Measurements from ENCODE around the gene ZNF185. TPM values are rescaled to one million over a fixed set of nuclear protein-coding genes. Genes with fewer than 3 reads are reported as not detected.

The ZNF185 gene
- total RNA-seq, 4 donors from 2014 or later: 3.6 to 7.0 (median 5.8) TPM

DNA sequence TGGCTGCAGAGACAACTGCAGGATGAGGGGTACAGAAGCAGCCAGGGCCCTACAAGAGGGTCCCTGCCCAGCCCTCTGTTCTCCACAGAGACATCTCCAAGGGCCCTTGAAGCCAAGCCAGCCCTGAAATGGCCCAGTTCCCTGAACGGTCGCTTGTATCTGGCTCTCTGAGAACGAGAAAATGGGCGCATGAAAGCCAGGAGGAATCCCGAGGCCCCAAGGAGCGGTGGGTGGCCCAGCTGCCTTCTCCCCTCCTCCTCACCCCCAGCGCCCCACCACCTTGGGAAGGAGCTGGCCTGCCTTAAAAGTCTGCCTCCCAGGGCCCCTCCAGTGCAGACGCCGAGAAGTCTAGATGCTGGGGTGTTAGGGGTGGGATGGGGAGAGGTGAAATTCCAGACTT lies 5.7 kb downstream of the ZNF185 start:
- TF ChIP-seq, protein P1, sequence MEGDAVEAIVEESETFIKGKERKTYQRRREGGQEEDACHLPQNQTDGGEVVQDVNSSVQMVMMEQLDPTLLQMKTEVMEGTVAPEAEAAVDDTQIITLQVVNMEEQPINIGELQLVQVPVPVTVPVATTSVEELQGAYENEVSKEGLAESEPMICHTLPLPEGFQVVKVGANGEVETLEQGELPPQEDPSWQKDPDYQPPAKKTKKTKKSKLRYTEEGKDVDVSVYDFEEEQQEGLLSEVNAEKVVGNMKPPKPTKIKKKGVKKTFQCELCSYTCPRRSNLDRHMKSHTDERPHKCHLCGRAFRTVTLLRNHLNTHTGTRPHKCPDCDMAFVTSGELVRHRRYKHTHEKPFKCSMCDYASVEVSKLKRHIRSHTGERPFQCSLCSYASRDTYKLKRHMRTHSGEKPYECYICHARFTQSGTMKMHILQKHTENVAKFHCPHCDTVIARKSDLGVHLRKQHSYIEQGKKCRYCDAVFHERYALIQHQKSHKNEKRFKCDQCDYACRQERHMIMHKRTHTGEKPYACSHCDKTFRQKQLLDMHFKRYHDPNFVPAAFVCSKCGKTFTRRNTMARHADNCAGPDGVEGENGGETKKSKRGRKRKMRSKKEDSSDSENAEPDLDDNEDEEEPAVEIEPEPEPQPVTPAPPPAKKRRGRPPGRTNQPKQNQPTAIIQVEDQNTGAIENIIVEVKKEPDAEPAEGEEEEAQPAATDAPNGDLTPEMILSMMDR (IDR thresholded peaks at IDR 0.05; ENCODE audit: low read depth): no peak

DNA sequence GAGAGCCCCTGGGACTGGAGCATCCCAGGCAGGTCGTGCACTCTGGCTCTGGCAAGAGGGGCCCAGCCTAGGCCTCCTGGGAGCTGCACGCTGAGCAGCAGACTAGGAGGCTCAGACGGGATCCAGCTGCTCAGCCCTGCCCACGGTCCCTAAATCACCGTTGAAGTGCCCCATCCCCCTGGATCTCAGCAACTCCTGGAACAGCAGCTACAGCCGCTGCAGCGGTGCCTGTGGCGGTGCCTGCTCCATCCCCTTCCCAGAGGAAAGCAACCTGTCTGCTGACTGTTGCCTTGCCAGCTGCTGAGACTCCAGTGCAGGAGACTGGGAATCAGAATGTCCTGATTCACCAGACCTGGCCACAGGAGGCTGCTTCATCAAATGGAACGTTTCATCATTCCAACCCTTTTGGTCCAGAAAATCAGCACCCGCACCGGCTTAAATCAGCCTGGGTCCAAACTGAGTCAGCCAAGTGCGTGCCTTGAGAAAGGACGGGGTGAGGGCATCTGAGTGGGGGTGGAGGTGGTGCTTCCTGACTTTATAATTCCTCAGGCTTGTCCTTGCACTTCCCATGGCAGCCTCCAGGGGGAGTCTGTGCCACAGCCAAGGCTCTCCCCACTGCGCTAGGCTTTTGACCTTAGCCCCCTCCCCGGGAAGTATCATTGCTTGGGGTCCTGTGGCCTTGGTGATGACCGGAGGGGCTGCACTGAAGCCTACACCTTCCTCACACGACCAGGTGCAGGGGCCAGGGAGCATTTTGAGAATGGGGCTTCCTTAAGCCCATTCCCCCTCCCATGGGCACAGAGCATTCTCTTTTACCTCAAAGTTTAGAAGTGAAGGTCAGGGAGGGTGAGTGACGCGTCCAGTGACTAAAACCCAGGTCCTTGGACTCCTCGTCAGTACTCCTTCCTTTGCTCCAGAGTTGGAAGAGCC lies 6.5 kb downstream of the ZNF185 start:
- TF ChIP-seq, protein P1 (IDR thresholded peaks at IDR 0.05; ENCODE audit: low read depth): no peak

DNA sequence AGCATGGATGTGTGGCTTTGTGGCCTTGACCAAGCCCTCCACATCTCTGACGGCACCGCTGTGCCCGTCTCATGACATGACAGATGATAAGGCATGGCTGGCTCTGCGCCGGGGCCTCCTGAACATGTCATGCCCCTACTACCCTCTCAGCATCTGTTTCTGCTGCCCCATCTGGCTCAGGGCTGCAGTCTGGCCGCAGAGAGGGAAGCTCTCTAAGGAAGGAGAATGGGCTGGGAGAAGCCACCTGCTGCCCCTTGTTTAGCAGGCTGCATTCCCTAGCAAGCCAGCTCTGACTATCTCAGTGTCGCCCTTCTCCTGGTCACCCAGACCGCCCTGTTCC lies 7.2 kb downstream of the ZNF185 start:
- TF ChIP-seq, protein P1 (IDR thresholded peaks at IDR 0.05; ENCODE audit: low read depth): no peak

DNA sequence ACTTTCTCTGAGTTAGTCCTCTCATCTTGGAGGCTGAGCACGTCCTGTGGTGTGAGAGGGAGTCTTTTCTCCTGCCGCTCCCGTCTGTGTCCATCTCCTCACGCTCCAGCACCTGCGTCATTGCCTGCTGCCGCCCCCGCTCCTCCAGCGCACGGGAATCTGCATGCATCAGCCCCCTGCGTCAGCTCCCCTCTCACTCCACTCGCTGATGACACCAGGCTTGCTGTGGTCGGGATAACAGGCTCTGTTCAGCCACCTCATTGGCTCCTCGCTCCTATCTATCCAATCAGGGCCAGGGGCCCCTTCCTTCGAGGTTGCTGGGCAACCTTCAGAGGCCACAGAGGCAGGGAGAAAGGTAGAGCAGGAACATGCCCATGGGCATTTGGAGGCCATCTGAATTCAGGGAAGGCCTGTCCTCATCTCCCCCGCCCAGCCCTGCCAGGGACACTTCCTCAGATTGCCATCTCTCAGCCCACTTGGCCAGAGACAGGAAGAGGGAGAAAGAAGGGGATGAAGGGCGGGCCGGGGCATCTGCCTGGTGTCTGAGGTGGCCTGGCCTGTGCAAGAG lies 9.3 kb downstream of the ZNF185 start:
- TF ChIP-seq, protein P1 (IDR thresholded peaks at IDR 0.05; ENCODE audit: low read depth): no peak

DNA sequence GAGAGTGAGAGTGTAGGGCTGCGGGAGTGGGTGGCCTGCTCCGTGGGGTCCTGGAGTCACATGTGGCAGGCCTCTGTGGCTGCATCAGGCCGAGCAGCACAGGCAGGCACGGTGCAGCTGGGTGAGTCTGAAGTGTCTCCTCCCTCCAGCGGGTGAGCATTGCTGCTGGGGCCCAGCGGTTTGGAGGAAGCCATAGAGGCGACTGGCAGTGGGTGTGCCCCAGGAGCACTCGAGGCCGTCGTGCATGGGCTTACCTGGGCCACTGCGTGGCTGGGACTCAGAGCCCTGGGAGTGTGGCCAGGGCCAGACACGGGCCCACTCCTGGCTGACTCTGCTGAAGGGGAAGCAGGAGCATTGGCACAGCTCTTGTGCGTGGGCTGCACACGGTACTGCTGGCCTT lies 10.6 kb downstream of the ZNF185 start:
- TF ChIP-seq, protein P1 (IDR thresholded peaks at IDR 0.05; ENCODE audit: low read depth): no peak

DNA sequence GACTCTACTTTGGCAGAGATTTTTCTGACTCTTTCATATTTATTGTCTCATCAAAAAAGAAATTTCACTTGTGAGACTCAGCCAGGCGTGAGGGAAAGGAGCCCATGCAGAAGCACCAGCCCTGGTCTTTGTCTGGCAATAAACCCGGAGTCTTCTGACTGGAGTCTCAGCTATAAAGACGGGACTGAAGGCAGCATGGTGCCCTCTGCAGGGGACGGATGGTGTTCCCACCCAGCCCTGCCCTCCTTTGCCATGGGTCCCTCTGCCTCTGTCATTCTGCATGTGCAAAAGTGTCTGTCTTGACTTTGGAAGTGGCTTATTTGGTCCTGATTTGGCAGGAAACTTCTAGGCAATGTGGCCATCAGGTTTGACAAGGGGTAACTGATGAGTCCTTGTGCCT lies 14.2 kb downstream of the ZNF185 start:
- TF ChIP-seq, protein P1 (IDR thresholded peaks at IDR 0.05; ENCODE audit: low read depth): no peak

DNA sequence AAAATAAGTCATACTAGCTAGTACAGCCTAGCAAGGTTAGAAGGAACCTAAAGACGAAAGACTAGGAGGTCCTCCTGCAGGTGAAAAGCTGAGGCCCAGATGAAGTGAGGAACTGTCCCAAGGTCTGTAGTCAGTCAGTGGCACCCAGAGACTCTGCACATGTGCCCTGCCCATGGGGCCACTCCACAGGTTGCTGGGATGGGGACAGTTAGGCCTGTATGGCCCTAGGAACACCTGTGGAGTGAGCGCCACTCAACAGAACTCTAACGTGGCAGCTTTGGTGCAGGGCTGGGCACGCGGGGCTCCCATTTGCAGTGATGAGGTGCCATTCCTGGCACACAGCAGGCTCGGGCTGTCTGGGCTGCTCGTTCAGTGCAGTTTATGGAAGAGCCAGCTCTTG lies 14.8 kb downstream of the ZNF185 start:
- TF ChIP-seq, protein P1 (IDR thresholded peaks at IDR 0.05; ENCODE audit: low read depth): no peak
